Smooth muscle cell (in vitro differentiated cells): ENCODE measurements around the gene M1AP. TPM values are rescaled to one million over a fixed set of nuclear protein-coding genes. Genes with fewer than 3 reads are reported as not detected.

Experiments used
- DNase-seq: peaks from one replicate; lab custom pipeline; 2025; ENCODE audit not compliant: unreplicated experiment; lab: John Stamatoyannopoulos, UW
- H2AFZ ChIP-seq: fragments of 200-600 bp; sonication (generic); 2 replicates; pipeline ENCODE4 v1.6.0; 2016; ENCODE audit warnings: antibody characterized with exemption, low read depth, mild to moderate bottlenecking
- H3F3A ChIP-seq: fragments of 200-600 bp; sonication (generic); 2 replicates; pipeline ENCODE4 v1.6.0; 2017; ENCODE audit warnings: antibody characterized with exemption, low read depth
- H3K27ac ChIP-seq: fragments of 200-600 bp; sonication (generic); 2 replicates; pipeline ENCODE4 v1.5.1; 2016; ENCODE audit warnings: low read depth, mild to moderate bottlenecking
- H3K27me3 ChIP-seq: fragments of 200-600 bp; sonication (generic); 2 replicates; pipeline ENCODE4 v1.6.1; 2016; ENCODE audit warnings: low read depth, mild to moderate bottlenecking
- H3K36me3 ChIP-seq: fragments of 200-600 bp; sonication (generic); 2 replicates; pipeline ENCODE4 v1.5.1; 2016; ENCODE audit warnings: low read depth
- H3K4me1 ChIP-seq: fragments of 200-600 bp; sonication (generic); 2 replicates; pipeline ENCODE4 v1.5.1; 2016; ENCODE audit warnings: low read depth
- H3K4me2 ChIP-seq: fragments of 200-600 bp; sonication (generic); 2 replicates; pipeline ENCODE4 v1.6.0; 2016; ENCODE audit warnings: mild to moderate bottlenecking
- H3K4me3 ChIP-seq: fragments of 200-600 bp; sonication (generic); 2 replicates; pipeline ENCODE4 v1.5.1; 2016; ENCODE audit warnings: mild to moderate bottlenecking
- H3K79me2 ChIP-seq: fragments of 200-600 bp; sonication (generic); 2 replicates; pipeline ENCODE4 v1.6.0; 2016; ENCODE audit warnings: low read depth, mild to moderate bottlenecking
- H3K9ac ChIP-seq: fragments of 200-600 bp; sonication (generic); 2 replicates; pipeline ENCODE4 v1.6.0; 2016; ENCODE audit warnings: low read depth
- H3K9me3 ChIP-seq: fragments of 200-600 bp; sonication (generic); replicated peaks from 2 replicates; pipeline ENCODE4 v1.5.1; 2016; ENCODE audit warnings: low read depth
- H4K20me1 ChIP-seq: fragments of 200-600 bp; sonication (generic); 2 replicates; pipeline ENCODE4 v1.6.0; 2016; ENCODE audit warnings: low read depth
- CTCF ChIP-seq: fragments of 200-600 bp; sonication (generic); IDR thresholded peaks from 2 replicates; pipeline ENCODE4 v1.5.1; 2017; ENCODE audit warnings: borderline replicate concordance, mild to moderate bottlenecking, antibody characterized with exemption; ENCODE audit not compliant: insufficient read depth, poor library complexity, severe bottlenecking
- WGBS: methylation state at CpG from one replicate; pipeline ENCODE4 v1.1.7; 2016; ENCODE audit warnings: low lambda C conversion rate; 5-methylcytosine and 5-hydroxymethylcytosine counted together
- polyA plus RNA-seq: library from polyadenylated mRNA; unstranded; fragments of >200 nt; fragmentation: Nextera tagmentation; extraction: Ambion mirVana; gene quantifications from 2 replicates; pipeline ENCODE4 v1.2.1, GENCODE V29; 2016
- total RNA-seq: library from RNA; depleted of rRNA; stranded (reverse); fragments of >200 nt; gene quantifications from 2 replicates; pipeline ENCODE4 v1.2.3, GENCODE V29; 2014

The M1AP gene
- total and polyA plus RNA-seq, 2 experiments from 2014 or later, result 1.0 to 1.2 TPM

- Histone ChIP-seq H3K4me2 (no peak overlapping the region), H3K27ac (no peak overlapping the region), H3K27me3 (no peaks in the 10 kb centered on the region), H2AFZ (no peak overlapping the region), H3K4me3 (no peak overlapping the region), H3K36me3 (no peaks in the 10 kb centered on the region), H3K4me1 (no peaks in the 10 kb centered on the region), H3F3A (no peaks in the 10 kb centered on the region), H3K9me3 (no peaks in the 10 kb centered on the region), H3K79me2 (no peaks in the 10 kb centered on the region), H3K9ac (no peak overlapping the region), H4K20me1 (no peaks in the 10 kb centered on the region)
- TF ChIP-seq CTCF, result no peak
- no peak for DNase-seq
Observed at GRCh38 chr2:74671479-74671878, 23.3 kb upstream of the M1AP start.

GRCh38 chr2:74670263-74670662 lies 22.1 kb upstream of the M1AP start:
- Histone ChIP-seq H3K36me3 (no peaks in the 10 kb centered on the region), H3K9ac (no peak overlapping the region), H3F3A (no peaks in the 10 kb centered on the region), H3K27me3 (no peaks in the 10 kb centered on the region), H3K27ac (no peak overlapping the region), H3K9me3 (no peaks in the 10 kb centered on the region), H3K4me3 (no peak overlapping the region), H3K79me2 (no peaks in the 10 kb centered on the region), H2AFZ (no peak overlapping the region), H3K4me1 (no peaks in the 10 kb centered on the region), H4K20me1 (no peaks in the 10 kb centered on the region), H3K4me2 (no peak overlapping the region)
- 87% methylated on average over 7 of the region's 7 CpGs for WGBS
- TF ChIP-seq CTCF, result no peak
- DNase-seq, result no peak

GRCh38 chr2:74668087-74668486 lies 20.0 kb upstream of the M1AP start:
- Histone ChIP-seq H3K79me2 (no peaks in the 10 kb centered on the region), H4K20me1 (no peaks in the 10 kb centered on the region), H3F3A (no peaks in the 10 kb centered on the region), H3K4me1 (no peaks in the 10 kb centered on the region), H3K27ac (no peak overlapping the region), H3K9ac (no peak overlapping the region), H3K9me3 (no peaks in the 10 kb centered on the region), H3K27me3 (no peaks in the 10 kb centered on the region), H3K4me3 (no peak overlapping the region), H2AFZ (no peak overlapping the region), H3K36me3 (no peaks in the 10 kb centered on the region), H3K4me2 (no peak overlapping the region)
- TF ChIP-seq CTCF, result no peak
- DNase-seq, result no peak
- 100% methylated on average over 1 of the region's 1 CpG for WGBS

GRCh38 chr2:74659462-74659861 lies 11.3 kb upstream of the M1AP start:
- H3K9me3 ChIP-seq, result no peaks in the 10 kb centered on the region
- TF ChIP-seq CTCF, result no peak
- no peaks in the 10 kb centered on the region for H4K20me1 ChIP-seq
- WGBS, result 89% methylated on average over 2 of the region's 2 CpGs
- no peak overlapping the region for H3K4me3 ChIP-seq
- DNase-seq, result no peak
- no peak overlapping the region for H3K4me2 ChIP-seq
- H3K27ac ChIP-seq, result no peak overlapping the region
- H3K9ac ChIP-seq, result no peak overlapping the region
- no peaks in the 10 kb centered on the region for H3K27me3 ChIP-seq
- H3K4me1 ChIP-seq, result peaks cover 7% of the 10 kb centered on the region
- no peaks in the 10 kb centered on the region for H3K36me3 ChIP-seq
- H3K79me2 ChIP-seq, result no peaks in the 10 kb centered on the region
- H3F3A ChIP-seq, result no peaks in the 10 kb centered on the region
- H2AFZ ChIP-seq, result no peak overlapping the region
